SU-DHL-6 (cell line): ENCODE data around the gene HBQ1.
"Not testable (repeated sequence)": the region's sequence is repeated elsewhere in the genome, so short reads cannot be mapped to it uniquely, and the experiment has no call there.

Experiments used
- CTCF ChIP-seq: fragments of 200-600 bp; sonication (generic); IDR thresholded peaks from one replicate; pipeline ENCODE4 v1.5.1; 2017; ENCODE audit warnings: antibody characterized with exemption, mild to moderate bottlenecking, low read length, moderate library complexity; ENCODE audit not compliant: insufficient read depth, poor library complexity, severe bottlenecking
- EZH2phosphoT487 ChIP-seq: fragments of 200-600 bp; sonication (generic), shearing (Covaris generic); conservative IDR thresholded peaks from 2 replicates; pipeline ENCODE4 v1.6.1; 2018; ENCODE audit warnings: mild to moderate bottlenecking, antibody characterized with exemption, low read length, moderate library complexity, mixed read lengths

GRCh38 chr16:176477-177382 is 3.5 kb upstream of the HBQ1 start, which contains the start of gene HBA1:
- not testable (repeated sequence) for TF ChIP-seq CTCF, EZH2phosphoT487
